CD4-positive, alpha-beta T cell treated with Interleukin-6 for 4 hours (primary cell): Measurements from ENCODE around the gene S100A5.
"Not testable (repeated sequence)": the region's sequence is repeated elsewhere in the genome, so short reads cannot be mapped to it uniquely, and the experiment has no call there.

Experiments used
- DNase-seq: peaks from one replicate; pipeline ENCODE4 v3.0.0-alpha.2; 2020; ENCODE audit warnings: mixed read lengths

S100A5 gene

DNA sequence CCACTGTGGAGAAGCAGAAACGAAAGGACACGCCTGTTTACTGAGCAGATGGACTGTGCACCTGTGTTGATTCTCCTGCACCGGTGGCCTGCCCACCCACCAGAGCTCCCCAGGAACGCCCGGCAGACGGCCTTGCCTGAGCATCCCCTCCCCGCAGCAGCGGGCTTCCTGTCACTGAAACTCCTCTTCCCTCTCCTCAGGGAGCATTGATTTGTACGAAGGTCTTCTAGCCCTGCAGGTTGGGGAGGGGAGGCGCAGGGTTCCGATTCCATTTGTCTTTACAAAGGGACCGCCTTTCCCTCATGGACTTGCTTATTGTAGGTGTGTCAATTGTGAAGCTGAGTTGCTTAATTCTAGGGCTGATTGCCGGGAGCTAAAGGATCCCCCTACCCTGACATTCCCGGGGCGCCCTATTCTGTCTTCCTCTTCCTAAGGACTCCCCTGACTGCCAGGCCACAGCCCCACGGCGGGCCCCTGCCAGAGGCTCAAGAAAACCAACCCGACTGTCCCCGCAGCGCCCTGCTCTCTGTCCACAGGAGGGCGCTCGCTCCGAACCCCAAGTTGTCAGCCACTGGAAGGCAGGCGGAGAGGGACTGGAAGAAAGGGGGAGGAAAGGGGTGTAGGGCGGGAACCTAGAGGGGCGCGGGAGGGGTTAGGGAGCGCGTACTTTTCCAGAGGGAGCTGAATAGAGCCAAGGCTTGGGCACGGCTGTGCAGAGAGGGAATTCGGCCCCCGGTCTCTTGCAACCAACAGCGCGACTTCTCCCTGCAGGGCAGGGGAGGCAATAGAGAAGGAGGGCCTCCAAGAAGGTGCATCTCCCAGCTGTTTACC, 7.8 kb downstream of the S100A5 start:
- peak; percentile 84 for DNase-seq

DNA sequence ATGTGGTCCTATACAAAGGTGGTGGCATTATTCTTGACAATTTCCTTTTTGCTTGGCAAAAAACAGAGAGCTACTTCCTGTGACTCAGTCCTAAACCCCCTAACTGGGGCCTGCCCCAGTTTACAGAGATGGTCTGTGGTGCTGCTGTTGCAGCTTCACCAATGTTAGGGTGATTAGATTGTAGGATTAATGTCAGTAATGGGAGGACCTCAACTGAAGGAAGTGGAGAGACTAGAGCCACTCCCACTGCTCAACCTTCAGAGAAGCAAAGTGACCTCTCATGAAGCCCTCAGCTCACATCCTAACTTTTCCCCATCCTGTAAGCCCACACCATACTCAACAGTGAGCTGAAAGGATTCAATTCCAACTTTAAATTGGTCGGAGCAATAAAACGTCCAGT, 8.6 kb downstream of the S100A5 start:
- peak; percentile 70 for DNase-seq

DNA sequence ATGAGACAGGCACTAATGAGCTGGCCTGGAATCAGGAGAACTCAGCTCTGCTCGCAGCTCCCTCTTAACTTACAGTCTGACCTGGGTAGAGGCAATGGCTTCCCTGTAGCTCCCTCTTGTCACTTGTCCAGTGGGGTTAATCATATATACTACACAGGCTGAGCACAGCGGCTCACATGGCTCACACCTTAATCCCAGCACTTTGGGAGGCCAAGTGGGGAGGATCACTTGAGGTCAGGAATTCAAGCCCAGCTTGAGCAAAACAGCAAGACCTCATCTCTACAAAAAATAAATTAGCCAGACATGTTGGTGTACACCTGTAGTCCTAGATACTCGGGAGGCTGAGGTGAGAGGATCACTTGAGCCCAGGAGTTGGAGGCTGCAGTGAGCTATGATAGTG, 9.1 kb downstream of the S100A5 start:
- no peak for DNase-seq

DNA sequence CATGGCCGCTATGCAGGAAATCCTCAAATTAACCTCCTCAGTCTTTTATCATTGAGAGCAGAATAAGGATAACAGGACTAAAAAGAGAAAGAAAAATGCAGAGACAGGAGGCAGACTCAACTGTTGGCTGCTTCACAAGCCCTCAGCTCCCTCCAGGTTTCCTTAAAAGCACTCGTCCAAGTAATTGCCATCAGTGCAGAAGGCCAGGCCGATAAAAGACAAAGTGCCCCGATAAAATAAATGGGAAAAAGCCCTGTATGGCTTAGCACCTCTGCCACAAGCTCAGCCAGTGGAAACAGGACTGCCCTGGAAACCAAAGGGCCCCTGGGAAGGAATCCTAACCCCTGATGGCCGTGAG, 13.1 kb downstream of the S100A5 start:
- DNase-seq: no peak

DNA sequence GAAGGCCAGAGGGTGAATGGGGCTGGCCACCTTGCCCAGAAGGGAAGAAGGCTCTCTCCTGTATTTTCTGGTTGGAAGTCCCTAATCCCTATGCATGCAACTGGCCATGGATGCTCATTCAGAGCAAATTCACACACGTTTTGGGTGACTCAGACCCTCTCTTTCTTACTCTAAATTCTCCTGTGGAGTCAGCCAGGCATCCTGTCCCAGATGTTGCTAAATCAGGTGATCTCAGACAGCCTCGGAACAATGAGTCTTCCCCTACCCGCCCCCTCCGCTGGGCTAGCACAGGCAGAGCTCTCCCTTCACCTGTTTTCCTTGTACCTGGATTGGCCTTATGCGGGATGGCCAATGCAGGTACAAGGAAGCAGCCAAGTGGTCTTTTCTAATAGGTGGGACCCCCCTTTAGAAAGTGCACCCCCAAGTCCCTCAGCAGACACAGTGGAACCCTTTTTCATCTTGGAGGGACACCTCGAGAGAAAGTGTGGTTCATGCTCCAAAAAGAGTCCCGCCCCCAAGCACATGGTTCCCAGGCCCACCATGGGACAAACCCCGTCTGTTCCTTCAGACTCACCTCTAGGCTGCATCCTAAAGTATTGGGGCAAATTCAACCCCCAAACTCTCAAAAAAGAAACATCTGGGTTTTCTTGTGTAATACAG, 13.6 kb downstream of the S100A5 start:
- DNase-seq: no peak

DNA sequence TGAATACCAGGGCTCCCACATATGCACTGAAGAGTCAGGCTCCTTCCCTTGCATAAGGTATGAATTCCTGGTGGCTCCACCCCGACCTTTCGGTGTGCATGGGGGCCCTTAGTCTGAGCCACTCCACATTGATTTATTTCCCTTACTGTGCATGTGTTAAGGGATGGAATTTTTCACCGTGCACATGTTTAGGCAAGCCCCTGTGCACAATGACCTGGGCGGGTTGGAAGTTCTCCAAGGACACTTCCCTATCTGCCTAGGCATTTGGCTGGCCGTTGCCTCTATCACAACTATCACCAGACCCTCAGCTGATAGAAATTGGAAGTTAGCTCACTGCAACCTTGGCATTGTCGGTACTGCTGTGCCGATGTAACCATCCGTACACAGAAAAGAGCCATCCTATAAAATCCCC, 14.6 kb downstream of the S100A5 start:
- DNase-seq: no peak

DNA sequence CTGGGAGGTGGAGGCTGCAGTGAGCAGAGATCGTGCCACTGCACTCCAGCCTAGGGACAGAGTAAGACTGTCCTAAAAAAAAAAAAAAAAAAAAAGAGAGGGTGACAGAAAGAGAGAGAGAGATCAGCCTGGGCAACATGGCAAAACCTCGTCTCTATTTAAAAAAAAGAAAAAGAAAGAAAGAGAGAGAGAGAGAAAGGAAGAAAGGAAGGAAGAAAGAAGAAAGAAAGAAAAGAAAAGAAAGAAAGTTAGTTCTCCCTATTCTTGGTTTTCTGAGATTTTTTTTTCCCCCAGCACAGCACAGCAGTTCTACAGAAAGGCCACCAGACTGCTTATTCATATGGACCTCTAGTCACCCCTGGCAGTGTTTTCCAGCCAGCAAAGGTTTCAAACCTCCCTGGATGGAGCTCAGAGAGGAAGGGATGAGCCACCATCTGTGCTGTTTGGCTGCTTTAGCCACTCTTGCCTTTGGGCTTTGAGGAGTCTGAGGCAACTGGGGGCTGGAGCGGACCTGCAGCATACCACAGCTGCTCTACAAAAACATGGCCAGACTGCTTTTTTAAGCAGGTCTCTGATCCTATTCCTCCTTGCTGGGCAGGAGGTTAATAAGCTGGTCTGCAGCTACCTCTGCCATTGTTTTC, 15.5 kb downstream of the S100A5 start:
- DNase-seq: no peak

DNA sequence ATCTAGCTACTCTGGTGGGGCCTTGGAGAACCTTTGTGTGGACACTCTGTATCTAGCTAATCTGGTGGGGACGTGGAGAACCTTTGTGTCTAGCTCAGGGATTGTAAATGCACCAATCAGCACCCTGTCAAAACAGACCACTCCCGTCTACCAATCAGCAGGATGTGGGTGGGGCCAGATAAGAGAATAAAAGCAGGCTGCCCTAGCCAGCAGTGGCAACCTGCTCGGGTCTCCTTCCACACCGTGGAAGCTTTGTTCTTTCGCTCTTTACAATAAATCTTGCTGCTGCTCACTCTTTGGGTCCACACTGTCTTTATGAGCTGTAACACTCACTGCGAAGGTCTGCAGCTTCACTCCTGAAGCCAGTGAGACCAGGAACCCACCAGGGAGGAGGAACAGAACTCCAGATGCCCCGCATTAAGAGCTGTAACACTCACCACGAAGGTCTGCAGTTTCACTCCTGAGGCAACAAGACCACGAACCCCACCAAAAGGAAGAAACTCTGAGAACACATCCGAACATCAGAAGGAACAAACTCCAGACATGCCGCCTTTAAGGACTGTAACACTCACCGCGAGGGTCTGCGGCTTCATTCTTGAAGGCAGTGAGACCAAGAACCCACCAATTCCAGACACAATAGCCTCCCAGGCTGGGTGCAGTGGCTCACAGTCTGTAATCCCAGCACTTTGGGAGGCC, 18.2 kb downstream of the S100A5 start:
- DNase-seq: not testable (repeated sequence)

DNA sequence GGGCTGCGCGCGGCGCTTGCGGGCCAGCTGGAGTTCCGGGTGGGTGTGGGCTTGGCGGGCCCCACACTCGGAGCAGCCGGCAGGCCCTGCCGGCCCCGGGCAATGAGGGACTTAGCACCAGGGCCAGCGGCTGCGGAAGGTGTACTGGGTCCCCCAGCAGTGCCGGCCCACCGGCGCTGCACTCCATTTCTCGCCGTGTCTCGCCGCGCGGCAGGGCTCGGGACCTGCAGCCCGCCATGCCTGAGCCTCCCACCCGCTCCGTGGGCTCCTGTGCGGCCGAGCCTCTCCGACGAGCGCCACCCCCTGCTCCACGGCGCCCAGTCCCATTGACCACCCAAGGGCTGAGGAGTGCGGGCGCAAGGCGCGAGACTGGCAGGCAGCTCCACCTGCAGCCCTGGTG, 18.9 kb downstream of the S100A5 start:
- not testable (repeated sequence) for DNase-seq

DNA sequence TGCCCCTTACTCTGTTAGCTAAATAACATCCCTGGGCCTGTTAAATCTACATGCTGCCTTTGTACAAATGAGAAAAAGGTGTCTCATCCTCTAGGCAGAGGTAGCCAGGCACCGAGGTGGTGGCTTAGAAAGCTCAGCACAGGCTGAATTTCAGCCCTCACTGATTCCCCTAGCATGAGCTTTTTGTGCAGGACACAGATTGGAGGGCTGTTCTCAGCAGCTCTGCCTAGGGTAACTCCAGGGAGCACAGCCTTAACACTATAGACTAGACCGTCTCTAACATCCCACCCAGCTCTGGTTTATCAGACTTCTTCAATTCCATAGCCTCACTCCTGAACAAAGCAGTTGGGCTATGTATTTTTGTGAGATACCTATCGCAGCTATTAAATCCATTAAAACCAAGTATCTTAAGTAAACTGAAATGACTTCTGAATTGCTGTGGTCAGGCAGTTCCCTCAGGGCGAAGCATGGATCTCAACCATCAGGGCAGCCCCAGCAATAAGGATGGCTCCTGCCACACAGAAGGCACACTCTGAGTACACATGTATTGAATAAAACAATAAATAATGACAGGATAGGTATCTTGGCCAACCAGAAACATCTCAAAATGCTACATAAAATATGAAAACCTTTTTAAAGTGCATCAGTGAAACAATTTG, 19.8 kb downstream of the S100A5 start:
- DNase-seq: no peak

DNA sequence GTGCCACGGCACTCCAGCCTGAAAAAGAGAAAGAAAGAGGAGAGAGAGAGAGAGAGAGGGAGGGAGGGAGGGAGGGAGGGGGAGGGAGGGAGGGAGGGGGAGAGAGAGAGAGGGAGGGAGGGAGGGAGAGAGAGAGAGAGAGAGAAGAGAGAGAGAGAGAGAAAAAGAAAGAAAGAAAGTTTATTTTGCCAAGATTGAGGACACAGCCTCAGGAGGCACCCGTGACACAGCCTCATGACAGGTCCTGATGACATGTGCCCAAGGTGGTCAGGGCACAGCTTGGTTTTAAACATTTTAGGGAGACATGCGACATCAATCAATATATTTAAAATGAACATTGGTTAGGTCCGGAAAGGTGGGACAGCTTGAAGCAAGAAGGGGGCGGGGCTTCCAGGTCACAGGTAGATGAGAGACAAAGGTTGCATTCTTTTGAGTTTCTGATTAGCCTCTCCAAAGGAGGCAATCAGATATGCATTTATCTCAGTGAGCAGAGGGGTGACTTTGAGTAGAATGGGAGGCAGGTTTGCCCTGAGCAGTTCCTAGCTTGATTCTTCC, 20.5 kb downstream of the S100A5 start:
- DNase-seq: not testable (repeated sequence)

DNA sequence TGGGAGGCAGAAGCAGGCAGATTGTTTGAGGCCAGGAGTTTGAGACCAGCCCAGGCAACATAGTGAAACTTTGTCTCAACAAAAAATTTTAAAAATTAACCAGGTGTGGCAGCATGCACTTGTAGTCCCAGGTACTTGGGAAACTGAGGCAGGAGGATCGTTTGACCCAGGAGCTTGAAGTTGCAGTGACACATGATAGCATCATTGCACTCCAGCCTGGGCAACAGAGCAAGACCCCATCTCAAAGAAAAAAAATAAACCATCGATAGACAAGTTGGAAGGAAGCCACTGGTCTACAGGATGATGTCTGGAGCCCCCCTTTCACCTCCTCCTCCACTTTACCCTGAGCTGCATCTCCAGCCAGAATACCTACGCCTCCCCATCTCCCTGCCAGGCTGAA, 21.5 kb downstream of the S100A5 start:
- DNase-seq: no peak

DNA sequence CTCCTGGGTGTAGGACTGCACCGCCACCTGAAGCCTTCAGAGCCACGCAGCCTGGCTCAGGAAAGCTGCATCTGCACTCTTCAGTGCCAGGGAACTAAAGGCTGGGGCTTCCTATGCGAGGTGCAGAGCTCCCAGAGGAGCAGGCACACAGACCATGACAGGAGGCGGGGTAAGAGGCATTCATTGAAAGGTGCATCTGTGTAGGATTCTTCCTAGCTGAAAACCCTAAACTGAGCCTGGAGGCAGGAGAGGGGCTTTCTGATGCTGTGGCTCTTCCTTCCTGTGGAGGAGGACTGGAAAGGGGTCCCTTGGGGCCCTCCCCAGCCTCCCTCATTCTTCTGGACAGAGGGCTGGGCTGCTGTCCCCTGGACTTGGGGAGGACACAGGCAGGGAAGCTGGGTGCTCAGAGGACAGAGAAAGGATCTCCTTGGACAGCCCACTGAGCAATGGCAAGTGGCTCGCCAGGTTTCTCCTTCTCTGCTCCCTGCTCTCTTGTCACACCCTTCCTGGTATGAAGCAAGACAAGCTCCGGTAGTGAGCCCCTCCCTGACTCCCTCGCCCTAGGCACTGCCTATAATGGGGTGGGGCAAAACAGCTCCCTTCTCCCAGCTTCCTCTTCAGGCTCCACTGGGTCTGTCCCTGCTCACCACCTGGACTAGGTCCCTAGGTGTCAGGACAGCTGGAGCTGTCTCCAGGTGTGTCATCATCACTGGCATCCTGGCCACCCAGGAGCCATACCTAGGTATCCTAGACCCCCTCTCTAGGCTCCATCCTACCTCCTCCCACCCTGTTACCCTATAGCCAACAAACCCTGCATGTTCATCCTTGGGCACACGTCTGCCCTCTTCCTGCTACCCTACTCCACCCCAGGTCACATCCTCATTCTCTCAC, 25.0 kb downstream of the S100A5 start:
- DNase-seq: no peak

DNA sequence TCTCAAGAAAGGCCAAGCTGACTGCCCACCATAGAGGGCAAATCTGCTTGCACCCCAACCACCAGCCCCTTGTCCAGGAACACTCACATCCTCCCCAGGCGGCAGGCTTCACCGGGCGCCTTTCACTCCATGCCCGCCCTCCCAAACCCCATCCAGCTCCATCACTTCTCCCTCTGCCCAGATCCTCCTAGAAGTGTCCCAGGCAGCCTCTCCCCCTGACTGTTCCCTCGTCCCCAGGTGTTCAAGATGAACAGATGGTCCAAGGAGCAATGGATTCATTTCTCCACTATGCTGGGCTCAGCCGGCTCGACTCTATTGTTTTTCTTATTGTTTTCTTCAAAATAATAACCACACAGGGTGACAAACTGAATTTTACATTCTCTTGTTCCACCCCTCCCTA, 27.1 kb downstream of the S100A5 start:
- DNase-seq: no peak

DNA sequence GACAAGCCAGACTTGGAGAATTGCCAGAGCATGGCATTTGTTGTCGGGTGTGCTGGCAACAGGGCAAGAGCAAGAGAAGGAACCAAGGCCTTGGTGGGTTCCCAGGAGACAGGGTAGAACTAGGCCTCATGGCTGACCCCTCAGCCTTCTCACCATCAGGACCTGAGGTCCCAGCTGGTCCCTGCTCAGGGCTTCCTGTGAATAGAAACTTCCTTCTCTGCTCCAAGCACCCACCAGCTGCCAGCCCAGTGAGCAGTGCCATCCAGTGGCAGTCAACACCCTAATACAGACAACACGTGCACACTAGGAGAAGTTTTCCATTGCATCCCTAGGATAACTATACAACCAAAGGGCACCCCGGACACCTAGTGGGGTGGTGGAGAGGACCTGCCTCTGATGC, 27.7 kb downstream of the S100A5 start:
- DNase-seq: no peak

DNA sequence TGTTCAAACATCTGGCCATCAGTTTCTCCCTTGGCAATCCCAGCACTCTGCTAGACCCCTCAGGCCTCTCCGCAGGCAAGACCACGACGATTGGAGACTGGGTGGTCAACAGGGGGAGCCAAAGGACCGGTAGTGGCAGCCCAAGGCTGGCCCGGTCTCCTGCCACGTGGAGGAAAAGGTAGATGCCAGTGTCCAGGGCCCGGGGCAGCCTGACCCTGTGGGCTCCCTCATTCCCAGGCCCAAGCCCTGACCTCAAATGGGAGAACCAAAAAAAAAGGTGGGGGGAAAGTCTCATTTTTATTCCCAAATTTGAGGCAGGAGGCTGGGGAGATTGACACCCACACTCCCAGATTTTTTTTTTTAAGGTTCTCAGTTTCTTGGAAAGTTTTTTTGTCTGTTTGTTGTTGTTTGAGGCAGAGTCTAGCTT, 29.7 kb downstream of the S100A5 start:
- DNase-seq: peak; percentile 87

DNA sequence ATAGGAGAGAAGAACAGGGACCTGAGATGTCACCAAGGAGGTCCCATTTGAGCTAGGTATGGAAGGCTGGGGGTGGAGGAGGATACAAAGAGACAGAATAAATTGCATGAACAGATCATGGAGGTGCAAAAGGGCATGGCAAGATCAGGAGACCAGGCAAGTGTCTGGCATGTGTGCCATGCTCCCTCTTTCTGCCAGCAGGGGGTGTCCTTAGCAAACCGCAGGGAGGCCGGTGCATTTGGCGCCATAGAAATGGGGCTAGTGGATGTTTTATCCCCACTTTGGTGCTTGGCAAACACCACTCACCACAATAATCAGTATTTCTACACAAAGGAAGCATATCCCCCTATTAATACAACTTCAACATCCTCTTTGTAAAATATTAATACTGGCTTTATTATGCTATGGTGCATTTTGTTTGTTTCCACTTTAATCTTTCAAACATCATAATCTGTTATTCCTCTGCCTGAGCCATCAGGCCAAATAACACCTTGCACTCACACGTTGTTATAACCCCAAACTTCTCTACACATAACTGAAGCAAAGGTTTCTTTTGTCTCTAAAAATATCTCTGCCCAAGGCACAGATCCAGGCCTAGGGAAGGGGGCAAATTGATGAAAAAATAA, 30.9 kb downstream of the S100A5 start:
- DNase-seq: peak; percentile 76

DNA sequence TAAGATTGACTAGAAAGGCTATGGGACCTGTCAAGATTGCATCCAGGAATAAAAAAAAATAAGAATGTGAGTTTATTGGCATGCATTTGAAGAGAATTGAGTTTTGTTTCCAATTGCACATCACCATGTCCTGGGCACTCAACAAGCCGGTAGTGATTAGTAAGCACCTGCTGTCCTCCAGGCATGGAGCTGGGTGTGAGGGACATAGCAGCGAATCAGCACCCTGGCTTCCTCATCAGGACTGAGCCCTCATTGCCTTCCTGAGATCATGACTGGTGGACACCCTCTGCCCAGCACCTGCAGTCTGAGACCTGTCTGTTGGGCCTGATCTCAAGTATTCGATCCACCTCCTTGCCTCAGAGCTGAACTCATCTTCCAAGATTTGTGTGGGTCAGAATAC, 31.7 kb downstream of the S100A5 start:
- DNase-seq: no peak

DNA sequence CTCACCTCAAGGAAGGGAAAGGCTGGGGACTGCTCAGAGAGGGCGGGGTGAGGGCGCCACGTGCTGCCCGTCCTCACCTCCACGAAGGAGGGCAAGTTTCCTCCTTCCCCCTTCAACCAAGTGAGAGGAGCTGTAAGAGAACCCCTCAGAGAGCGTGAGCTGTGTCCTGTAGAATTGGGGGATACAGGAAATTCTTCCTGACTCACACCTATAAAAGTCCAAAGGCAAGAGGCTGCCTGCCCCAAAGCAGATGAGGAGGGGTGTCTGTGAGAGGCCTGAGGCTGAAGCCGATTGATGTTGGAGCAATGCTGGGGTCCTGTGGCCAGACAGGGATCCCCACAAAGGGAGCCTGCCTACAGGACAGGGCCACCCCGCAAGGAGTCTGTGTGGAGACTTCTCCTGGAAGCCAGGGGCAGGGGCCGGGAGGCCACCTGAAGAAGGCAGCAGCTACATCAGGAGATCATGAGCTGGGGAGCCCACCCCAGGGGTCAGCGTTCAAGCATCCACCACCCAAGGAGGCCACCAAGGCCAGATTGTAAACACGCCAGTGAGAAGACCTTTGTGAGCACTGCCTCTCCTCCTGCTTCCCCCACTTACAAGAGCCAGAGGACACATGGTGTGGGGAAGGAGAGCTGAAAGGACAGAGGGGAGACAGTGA, 32.7 kb downstream of the S100A5 start:
- DNase-seq: no peak

DNA sequence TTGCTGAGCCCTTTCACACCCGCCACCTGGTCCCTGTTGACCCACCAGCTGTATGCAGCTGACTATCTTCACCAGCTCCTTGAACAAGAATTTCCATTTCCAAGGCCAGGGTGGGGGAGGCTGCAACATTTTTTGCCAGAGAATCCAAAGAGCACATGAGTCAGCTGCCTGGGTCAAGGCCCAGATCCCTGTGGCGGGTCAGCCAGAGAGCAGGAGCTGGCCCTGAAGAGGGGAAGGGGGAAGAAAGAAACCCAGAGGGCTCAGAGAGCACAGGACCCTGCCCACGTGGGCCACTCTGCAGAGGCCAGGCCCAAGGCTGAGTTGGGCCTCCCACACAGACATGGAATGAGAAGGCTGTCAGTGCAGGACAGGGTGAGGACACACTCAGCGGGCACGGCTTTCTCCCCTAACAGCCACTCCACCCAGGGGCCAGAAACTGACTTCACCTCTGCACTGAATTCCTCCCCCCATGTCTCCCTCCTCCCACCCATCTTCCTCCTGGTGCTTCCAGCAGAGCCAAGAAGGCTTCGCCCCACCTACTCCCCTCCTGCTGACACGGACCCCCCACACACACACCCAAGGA, 33.8 kb downstream of the S100A5 start:
- DNase-seq: no peak
